ENCODE results near the gene CPNE4.

CPNE4 gene

DNA sequence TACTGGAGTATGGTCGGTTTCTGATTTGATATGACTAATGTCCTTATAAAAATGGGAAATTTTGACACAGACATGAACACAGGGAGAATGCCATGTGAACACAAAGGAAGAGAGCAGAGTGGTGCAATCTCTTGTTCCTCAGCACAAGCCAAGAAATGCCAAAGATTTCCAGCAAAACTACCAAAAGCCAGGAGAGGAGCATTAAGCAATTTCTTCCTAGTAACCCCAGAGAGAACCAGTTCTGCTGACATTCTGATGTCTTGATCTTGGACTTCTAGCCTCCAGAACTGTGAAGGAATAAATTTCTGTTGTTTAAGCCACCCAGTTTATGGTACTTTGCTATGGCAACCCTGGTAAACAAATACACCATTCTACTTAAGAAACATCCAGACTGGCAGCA lies 304.2 kb downstream of the CPNE4 start:
- DNase-seq = no peak

DNA sequence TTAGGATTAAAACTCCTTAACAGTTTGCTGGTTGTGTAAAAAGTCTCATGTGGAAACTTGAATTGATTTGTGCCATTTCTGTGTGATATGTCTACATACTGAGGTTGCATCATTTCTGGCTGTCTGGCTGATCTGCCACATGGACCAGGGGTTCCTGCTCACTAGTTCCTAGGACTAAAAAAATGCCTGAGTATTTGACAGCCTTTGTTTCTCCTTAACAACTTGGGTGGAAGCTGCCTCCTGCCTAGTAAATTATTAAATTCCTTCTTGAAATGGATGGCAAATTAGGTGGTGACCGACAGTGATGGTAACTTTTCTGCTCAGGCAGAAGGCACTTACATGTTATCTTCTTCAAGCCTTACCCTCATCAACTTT lies 305.2 kb downstream of the CPNE4 start:
- no peak for DNase-seq

DNA sequence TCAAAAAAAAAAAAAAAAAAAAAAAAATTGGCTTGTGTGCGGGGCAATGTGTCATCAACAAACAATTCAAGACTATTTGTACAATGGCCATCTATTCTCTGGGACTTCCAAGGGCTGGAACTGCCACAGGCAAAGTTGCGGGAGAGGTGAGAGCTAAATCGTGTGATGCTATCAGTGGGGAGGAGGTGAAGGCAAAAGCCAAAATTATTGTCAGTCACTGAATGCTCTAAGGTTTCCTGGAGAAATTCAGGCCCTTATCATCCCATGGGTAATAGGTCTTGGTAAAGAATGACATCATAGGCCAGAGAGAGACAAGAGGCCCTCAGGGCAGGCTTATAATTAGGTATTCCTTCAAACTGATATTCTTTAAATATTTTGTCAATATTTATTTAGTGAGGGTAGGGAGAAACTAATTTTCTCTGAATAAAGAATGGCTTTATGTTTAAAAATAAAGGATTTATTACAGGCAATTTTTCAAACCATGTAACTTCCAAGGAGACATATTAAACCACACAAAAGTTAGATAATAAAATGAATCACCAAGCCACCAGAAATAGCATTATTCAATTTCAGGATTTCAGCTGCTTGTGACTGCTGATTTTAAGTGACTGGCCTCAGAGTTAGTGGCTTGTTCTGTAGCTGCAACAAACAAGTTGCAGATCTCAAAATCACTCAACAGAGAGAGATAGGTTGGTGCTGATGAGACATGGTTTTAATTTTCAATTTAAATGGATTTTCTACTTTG lies 305.7 kb downstream of the CPNE4 start:
- DNase-seq = no peak

DNA sequence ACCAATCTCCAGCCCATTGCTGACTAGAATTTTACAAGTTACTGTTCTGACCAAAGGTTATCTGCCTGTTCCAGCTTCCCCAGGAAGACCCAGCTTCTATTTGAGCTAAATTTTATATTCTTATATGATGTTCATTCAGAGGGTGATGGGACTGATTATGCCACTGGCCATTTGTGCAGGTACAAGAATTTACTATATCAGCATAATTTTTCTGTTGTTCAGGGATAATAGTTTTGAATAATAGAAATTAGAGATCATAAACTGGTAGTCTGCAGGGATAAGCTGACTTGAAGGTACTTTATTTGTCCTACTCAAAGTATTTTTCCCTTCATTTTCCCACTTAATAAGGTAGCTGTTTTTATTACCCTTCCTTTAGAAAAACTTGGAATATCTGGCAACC lies 309.4 kb downstream of the CPNE4 start:
- DNase-seq = no peak

DNA sequence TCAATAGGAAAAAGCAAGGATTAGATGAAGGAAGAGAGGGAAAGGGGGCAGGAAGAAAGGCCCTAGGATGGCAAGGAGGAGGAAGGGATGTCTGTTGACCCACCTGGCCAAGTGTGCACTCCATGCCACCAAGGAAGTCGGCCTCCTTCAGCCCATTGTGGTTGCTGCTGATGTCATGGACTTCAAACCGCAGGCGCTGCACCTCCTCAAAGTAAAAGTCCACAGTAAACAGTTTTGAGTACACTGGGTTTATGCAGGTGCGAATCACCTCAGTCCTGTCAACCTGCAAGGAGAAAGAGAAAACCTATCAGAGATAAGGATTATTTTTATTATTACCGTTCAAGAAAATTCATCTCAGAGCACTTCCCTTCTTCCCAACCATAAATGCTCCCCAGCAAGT lies 311.5 kb downstream of the CPNE4 start:
- no peak for DNase-seq

DNA sequence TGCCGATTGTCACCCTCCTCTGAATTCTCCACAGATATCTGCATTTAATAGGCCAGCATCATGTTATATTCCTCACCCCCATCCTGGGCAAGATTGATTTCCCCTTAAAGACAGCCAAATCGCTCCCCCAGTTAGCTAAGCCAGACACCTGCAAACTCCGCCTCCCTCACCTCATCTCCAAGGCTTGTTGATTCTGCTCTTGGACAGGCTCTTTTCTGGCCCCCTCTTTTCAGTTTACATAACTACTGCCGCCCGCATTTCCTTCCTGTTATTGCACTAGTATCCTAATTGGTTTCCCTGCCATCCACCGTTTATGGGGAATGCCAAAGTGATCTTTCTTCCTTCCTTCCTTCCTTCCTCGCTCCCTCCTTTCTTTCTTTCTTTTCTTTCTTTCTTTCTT lies 317.3 kb downstream of the CPNE4 start:
- DNase-seq = no peak

DNA sequence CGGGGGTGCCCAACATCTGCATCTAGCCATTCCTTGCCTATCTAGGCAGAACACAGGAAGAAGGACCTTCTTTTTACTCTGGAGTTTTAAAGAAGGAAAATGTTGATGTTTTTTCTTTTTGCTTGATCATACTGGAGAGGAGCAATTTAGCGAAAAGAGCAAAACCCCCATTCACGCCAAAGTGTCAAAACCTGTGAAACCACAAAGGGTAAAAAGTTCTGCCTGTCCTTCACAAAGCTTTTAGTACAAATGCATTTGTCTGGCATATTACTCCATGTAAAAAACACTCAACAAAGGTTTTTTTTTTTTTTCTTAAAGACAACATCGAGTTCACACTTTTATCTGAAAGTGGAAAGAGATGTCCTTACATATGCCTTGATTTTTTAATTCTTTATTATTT lies 317.9 kb downstream of the CPNE4 start:
- DNase-seq = no peak

DNA sequence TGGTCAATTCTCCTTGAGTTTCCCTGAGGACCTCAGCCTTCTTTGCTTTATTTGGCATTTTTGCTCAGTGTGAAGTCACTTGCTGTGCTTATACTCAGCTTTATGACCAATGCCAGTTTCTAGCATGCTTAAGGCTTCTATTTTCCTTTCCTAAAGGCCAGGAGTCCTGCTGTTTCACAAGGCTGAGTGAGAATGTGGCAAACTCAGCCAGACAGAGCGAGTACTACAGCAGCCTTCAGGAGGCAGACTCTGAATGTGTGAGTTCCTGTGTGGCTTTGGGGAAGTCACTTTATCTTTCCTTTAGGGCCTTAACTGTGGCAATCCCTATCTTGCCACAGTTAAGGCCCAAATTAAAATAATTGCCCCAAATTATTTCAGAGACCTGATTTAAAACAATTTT lies 318.8 kb downstream of the CPNE4 start:
- DNase-seq = peak; percentile 6

DNA sequence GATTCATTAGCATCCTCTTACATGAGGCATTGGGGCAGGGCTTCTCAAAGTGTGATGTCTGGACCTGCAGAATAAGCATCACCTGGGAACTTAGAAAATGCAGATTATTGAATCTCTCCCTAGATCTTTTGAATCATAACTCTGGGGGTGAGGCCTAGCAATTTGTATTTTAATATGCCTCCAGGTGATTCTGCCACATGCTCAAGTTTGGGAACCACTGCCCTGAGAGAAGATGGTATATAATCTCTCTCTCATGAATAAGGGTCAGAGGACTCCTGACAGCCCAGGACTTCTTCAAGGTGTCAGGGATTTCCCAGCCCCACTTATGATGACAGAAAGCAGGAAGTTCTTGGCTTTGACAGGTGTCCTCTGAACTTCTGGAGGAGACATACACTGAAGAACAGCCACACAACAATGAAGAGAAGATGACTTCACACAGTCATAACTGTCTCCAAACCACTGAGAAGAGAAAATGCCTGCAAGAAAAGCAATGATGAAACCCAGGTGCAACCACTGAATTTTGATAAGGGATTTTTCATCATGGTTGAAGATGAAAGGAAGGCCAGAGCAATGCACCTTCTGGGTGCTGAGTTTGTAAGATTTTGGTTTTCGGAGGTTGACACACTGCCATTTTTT lies 320.1 kb downstream of the CPNE4 start:
- DNase-seq = no peak

DNA sequence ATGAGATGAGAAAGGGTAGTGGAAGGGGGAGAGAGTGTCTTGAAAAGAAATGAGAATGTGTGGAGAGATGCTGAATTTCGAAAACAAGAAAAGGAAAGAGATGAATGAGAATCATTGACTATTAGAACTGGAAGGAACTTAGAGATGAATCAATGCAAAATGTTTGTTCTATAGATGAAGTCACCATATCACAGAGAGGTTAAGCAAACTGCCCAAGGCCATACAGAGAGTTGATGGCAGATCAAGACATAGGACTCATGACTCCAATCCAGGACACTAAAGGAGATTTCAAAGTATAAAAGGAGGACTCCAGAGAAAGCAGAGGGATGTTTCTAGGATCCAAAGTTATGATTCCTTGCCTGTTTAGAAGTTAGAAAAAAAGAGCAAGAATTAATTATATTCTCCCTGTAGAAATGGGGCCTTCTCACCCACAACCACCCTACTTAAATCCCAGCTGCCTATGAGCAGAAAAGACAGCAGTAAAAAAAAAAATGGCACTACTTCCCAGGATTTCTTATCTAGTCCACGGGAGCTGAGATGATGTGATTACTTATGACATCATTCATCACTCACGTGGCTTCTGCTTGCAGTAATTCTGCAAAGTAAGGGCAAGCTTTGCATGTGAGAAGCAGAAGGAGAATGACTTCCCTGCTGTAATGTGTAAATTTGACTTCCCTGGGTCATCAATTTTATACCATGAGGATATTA lies 321.2 kb downstream of the CPNE4 start:
- DNase-seq = no peak

DNA sequence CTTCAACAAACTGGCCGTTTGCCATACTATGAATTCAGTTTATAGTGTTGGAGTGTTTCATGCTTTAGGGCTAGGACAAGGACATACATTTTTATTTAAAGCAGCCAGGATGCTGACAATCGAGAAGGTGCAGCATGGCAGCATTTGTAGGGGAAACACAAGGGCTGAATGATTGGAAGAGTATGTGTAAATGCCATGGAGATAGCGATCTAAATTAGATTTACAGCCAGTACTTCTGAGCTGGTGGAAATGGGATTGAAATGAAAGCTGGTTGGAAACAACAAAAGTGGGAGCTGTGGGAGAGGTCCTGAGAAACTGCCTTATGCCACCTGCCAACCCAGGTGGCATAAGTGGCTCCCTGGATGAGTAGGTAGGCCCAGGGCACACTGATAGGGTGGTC lies 322.2 kb downstream of the CPNE4 start:
- DNase-seq = no peak

DNA sequence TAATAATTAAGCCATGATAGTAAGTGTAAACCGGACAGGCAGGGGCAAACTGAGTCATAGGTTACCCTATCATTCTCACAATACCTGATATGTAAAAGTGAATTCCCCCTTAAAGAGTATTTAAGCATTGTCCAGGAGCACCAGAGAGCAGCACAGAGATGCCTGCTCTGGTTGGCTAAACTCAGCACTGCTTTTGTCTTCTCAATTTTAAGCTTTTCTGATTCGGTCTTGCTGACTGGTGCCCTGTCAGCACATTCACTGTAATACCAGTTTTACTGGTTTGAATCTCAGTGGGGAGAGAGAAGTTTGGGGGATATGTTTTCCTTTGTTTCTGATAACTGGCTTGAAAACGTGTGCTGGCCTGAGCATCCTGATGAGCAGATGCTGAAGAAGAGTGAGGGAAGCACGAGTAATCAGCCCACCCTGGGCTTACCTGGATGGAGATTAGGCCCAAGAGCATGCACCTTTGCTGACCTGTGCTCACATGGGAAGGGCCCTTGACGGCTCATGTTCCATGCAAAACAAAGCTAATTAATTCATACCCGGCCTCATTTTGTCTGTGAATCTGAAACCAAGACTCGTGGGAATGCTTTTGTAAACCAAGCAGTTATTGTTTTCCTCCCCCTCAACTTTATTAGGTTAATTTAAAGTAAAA lies 323.6 kb downstream of the CPNE4 start:
- no peak for DNase-seq

DNA sequence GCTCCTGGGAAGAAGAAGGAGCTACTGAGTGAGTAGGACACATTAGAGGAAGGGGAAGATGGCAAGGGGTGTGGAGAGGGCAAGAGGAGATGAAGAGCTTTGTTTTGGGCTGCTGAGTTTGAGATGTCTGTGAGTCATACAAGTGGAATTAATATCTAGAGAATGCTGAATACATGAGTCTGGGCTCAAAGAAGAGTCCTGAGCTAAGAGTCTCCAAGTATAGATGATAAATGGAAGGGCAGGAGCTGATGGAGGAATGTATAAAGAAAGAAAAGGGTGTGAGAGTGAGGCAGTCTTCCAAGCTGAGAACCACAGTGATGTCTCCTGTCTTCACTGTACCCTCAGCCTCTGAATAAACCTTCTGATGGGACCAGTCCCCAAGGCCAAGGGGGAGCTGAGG lies 326.6 kb downstream of the CPNE4 start:
- no peak for DNase-seq

DNA sequence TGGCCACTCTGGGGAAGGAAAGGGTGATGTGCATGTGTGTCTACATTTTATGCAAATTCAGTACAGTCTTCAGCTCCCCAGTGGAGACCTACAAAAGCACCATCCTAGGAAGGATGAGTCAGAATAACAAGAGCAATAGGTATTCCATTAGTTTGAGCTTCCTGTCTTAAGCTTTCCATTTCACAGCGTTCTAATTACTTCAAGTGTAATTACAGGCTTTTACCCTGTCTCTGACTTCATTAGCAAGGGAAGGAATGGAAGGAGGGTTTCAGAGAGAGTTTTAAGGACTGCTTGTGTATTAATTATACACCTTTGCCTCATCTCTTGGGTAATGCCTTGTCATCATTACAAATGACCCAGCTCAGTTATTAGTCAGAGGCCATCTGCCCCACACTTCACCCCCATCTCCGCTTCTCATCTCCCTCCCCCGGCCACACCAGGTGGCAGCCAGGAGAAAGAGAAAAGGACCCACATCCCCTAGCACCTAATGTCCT lies 329.2 kb downstream of the CPNE4 start:
- DNase-seq = no peak

DNA sequence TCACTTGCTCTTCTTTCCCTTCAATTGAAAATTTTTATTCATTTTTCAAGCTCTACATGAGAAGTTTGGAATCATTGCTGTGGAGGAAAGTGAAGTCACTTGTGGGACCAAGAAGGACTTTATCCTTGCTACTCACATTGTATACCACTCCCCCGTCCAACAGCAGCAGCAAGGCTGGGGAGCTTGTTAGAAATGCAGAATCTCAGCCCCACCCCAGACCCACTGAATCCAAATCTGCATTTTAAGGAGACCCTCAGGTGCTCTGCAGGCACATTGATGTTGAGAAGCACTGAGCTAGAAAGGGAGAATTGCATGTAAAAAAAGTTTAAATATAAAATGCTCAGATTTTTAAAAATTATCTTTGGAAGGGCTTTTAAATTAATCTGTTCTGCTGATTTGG lies 329.7 kb downstream of the CPNE4 start:
- no peak for DNase-seq

DNA sequence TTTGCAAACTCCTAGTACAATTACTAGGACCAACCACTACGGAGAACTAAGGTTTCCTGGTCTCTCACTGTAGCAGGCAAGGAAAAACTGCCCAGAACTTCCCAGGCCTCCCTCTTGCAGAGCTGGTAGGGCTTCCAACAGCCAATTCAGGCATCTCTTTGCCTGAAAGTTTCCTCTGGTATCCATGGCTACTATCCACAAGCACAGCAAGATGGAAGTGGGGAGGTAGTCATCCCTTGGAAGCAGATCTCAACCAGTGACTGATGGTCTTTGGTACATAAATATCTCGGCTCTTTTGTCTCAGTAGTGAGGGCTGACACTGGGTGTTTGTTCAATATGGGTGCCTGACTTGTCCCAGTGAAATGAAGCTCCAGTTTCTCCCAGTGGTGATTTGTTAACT lies 330.7 kb downstream of the CPNE4 start:
- peak; percentile 1 for DNase-seq

DNA sequence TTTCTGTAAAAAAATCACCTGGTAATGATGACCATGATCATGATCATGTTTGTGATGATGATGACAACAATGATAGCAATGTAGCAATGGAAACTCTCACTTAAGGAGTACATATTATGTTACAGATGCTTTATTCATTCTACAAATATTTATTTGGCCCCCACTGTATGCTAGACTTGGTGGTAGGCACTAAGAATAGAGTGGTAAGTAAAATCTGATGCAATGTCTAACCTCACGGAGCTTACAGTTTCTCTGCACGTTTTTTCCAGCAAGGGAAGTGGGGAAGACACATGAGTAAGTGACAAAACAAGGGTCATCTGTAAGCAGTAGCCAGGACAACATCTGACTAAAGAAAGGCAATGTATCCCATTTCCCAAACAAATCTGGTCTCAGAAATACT lies 332.7 kb downstream of the CPNE4 start:
- DNase-seq = no peak

DNA sequence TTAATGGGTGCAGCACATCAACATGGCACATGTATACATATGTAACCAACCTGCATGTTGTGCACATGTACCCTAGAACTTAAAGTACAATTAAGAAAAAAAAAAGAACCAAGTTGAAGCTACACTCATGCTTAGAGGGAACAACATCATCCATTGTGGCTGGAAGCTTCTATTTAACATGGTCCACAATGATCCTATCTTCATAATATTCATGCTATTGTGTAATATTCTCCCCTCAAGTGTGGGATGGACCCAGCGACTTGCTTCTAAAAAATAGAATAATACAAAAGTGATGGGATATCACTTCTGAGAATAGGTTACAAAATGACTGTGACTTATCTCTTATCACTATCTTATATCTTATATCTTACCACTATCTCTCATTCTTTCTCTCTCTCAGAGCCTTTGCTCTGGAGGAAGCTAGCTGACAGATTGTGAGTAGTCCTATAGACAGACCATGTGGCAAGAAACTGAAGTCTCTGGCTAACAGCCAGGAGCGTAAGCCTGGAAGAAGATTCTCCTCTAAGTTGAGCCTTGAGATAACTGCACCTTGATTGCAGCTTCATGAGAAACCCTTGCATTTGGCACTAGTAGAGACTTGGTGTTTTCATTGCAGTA lies 333.6 kb downstream of the CPNE4 start:
- DNase-seq = no peak

DNA sequence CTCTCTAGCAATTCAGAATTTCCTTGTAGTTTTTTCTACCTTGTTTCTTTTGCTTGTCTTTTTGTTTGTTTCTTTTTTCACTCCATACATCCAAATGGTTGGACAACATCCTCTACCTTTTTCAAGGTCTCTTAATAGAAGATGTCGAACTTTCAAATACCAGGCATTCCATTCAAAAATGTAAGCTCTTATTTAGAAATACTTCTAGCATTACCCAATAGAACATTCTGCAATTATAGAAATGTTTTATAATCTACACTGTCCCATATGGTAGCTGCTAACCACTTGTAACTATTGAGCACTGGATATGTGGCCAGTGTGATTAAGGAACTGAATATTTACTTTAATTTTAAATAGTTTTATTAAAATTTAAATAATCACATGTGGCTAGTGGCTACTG lies 335.8 kb downstream of the CPNE4 start:
- no peak for DNase-seq

DNA sequence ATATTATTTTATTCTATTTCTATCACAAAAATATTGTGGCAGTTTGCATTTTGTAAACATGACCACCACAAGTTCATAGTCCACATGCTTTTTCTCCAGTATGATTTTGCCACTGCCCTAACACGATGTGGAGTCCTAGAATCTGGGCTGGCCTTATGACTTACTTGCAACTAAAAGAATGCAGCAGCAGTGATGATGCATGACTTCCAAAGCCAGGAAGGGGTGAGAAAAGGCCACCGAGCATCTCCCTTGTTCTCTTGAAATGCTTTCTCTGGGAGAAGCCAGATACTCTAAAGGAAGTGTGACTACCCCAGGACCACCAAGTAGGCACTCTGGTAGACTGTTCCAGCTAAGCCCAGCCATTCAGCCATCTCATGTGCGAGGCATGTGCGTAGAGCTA lies 340.4 kb downstream of the CPNE4 start:
- no peak for DNase-seq

DNA sequence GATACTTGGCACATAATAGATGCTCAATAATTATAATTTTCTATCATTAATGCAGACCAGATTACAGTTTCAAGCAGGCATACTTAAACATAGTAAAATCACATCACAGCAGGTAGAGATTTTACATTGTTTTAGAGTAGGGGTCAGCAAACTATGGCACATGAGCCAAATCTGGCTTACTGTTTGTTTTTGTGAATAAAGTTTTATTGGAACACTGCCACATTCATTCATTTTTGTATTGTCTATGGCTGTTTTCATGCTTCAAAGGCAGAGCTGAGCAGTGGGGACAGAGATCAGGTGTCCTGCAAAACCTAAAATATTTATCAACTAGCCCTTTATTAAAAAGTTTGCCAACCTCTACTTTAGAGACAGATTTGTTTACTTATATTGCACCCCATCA lies 342.5 kb downstream of the CPNE4 start:
- DNase-seq = no peak

DNA sequence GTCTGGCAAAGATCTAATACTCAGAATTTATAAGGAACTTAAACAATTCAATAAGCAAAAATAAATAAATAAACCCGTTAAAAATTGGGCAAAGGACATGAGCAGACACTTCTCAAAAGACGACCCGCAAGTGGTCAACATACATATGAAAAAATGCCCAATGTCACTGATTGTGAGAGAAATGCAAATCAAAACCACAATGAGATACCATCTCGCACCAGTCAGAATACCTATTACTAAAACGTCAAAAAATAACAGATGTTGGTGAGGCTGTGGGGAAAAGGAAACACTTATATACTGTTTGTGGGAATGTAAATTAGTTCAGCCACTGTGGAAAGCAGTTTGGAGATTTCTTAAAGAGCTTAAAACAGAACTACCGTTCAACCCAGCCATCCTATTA lies 344.0 kb downstream of the CPNE4 start:
- DNase-seq = no peak

DNA sequence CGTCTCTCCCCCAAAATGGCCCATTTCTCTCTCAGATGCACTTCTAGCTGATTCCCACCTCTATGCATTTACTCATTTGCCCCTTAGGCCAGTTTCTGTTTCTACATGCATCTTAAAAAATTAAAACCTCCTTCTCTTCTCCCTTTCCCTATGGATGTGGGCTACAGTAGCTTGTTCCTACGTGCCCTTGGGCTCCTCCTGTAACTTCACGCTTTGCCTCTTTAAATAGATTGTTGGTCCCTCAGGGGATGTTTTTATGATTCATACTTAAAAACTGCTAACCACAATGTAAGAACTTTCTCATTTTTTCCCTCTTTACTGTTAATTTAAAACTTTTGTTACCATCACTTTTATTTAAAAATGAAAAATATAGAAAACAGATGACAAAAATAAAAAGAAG lies 346.4 kb downstream of the CPNE4 start:
- no peak for DNase-seq
